Activated CD8-positive, alpha-beta memory T cell treated with anti-CD3 and anti-CD28 coated beads for 1 hour (primary cell): ENCODE measurements around the gene L3MBTL4.
"Not testable (repeated sequence)": the region's sequence is repeated elsewhere in the genome, so short reads cannot be mapped to it uniquely, and the experiment has no call there.

ENCODE experiments used
- DNase-seq, 2 donors: peaks; one replicate each; pipeline ENCODE4 v3.0.0-alpha.2; 2020; ENCODE audit warnings: low read depth in 1 of 2; ENCODE audit errors: extremely low read depth in 1 of 2

Gene L3MBTL4

GRCh38 chr18:6120820-6121279 lies 293.9 kb downstream of the L3MBTL4 start:
- no peak for DNase-seq

- DNase-seq, result no peak
These were observed 294.9 kb downstream of the L3MBTL4 start for GRCh38 chr18:6119761-6120160.

- DNase-seq, result no peak
These were observed 296.6 kb downstream of the L3MBTL4 start for GRCh38 chr18:6118080-6118479.

- no peak for DNase-seq
These were observed 299.0 kb downstream of the L3MBTL4 start for GRCh38 chr18:6115710-6116109.

- DNase-seq, result no peak
These were observed 301.1 kb downstream of the L3MBTL4 start for GRCh38 chr18:6113650-6114049.

- DNase-seq, result no peak
These were observed 303.0 kb downstream of the L3MBTL4 start for GRCh38 chr18:6111726-6112125.

GRCh38 chr18:6109743-6110142 lies 305.0 kb downstream of the L3MBTL4 start:
- no peak for DNase-seq

- no peak for DNase-seq
These were observed 306.9 kb downstream of the L3MBTL4 start for GRCh38 chr18:6107794-6108193.

- no peak for DNase-seq
These were observed 308.5 kb downstream of the L3MBTL4 start for GRCh38 chr18:6106091-6106685.

GRCh38 chr18:6103741-6104140 lies 311.0 kb downstream of the L3MBTL4 start:
- DNase-seq, result no peak

- no peak for DNase-seq
These were observed 318.0 kb downstream of the L3MBTL4 start for GRCh38 chr18:6096730-6097129.

GRCh38 chr18:6088432-6088831 lies 326.3 kb downstream of the L3MBTL4 start:
- no peak for DNase-seq

- no peak for DNase-seq
These were observed 328.0 kb downstream of the L3MBTL4 start for GRCh38 chr18:6086731-6087130.

- no peak for DNase-seq
These were observed 335.3 kb downstream of the L3MBTL4 start for GRCh38 chr18:6079406-6079805.

- DNase-seq, result no peak
These were observed 335.8 kb downstream of the L3MBTL4 start for GRCh38 chr18:6078877-6079276.

GRCh38 chr18:6072423-6072822 lies 342.3 kb downstream of the L3MBTL4 start:
- not testable (repeated sequence) for DNase-seq

- DNase-seq, result no peak
These were observed 345.2 kb downstream of the L3MBTL4 start for GRCh38 chr18:6069539-6069938.

GRCh38 chr18:6069103-6069502 lies 345.6 kb downstream of the L3MBTL4 start:
- DNase-seq, result no peak

GRCh38 chr18:6060149-6060548 lies 354.6 kb downstream of the L3MBTL4 start:
- no peak for DNase-seq

- no peak for DNase-seq
These were observed 355.2 kb downstream of the L3MBTL4 start for GRCh38 chr18:6059551-6059950.

GRCh38 chr18:6058941-6059340 lies 355.8 kb downstream of the L3MBTL4 start:
- no peak for DNase-seq

- no peak for DNase-seq
These were observed 357.1 kb downstream of the L3MBTL4 start for GRCh38 chr18:6057604-6058003.
